ENCODE results near the gene INPP5A.

The INPP5A gene

DNA sequence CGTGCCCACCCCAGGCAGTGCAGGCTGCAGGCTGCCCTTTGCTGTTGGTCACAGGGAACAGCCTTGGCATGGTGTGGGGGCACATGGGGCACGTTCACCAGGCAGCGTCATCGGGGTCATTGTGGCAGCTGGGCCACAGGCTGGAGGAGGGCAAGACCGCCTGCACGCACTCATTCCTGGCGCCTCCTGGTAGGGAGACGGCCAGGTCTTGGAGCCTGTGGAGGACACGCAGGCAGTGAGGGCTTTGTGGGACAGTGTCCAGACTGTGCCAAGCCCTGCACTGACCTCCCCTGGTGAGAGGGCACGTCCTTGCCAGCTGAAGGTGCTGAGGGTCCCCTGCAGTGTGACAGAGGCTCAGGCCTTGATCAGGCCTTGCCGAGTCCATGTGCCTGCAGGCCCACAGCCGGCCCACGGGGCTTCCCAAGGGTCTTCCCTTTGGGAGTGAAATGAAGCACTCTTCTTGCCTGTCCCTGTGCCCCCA is 171.9 kb downstream of the INPP5A start:
- H3K36me3 ChIP-seq (replicated peaks; ENCODE audit: insufficient read depth, low read length), result no peaks in the 10 kb centered on the region
- H4K20me1 ChIP-seq (ENCODE audit: insufficient read depth, low read length), result no peaks in the 10 kb centered on the region
- no peaks in the 10 kb centered on the region for H3F3A ChIP-seq (ENCODE audit: insufficient read depth, low read length)
- H3K27me3 ChIP-seq (replicated peaks; ENCODE audit: insufficient read depth, low read length), result no peaks in the 10 kb centered on the region
- H3K79me2 ChIP-seq (ENCODE audit: low read length), result no peaks in the 10 kb centered on the region
- no peak overlapping the region for H3K27ac ChIP-seq (ENCODE audit: low read length)
- no peak overlapping the region for H3K4me3 ChIP-seq (ENCODE audit: low read length)
- no peaks in the 10 kb centered on the region for H3K4me1 ChIP-seq (ENCODE audit: low read length)
- no peak overlapping the region for H3K4me2 ChIP-seq (ENCODE audit: low read depth, low read length)
- H3K9me3 ChIP-seq (replicated peaks; ENCODE audit: insufficient read depth, low read length), result no peaks in the 10 kb centered on the region
- no peak for DNase-seq
- no peak overlapping the region for H3K9ac ChIP-seq (ENCODE audit: low read length)
- no peak overlapping the region for H2AFZ ChIP-seq (ENCODE audit: low read length)
- TF ChIP-seq EZH2phosphoT487 (IDR thresholded peaks at IDR 0.05; ENCODE audit: low read length) (no peak), EZH2 (optimal IDR thresholded peaks at IDR 0.05; ENCODE audit: low read depth, low read length) (no peak)
- TF ChIP-seq, protein P1, sequence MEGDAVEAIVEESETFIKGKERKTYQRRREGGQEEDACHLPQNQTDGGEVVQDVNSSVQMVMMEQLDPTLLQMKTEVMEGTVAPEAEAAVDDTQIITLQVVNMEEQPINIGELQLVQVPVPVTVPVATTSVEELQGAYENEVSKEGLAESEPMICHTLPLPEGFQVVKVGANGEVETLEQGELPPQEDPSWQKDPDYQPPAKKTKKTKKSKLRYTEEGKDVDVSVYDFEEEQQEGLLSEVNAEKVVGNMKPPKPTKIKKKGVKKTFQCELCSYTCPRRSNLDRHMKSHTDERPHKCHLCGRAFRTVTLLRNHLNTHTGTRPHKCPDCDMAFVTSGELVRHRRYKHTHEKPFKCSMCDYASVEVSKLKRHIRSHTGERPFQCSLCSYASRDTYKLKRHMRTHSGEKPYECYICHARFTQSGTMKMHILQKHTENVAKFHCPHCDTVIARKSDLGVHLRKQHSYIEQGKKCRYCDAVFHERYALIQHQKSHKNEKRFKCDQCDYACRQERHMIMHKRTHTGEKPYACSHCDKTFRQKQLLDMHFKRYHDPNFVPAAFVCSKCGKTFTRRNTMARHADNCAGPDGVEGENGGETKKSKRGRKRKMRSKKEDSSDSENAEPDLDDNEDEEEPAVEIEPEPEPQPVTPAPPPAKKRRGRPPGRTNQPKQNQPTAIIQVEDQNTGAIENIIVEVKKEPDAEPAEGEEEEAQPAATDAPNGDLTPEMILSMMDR (IDR thresholded peaks at IDR 0.05; ENCODE audit: low read length), result no peak
- no peaks in the 10 kb centered on the region for H3K9me2 ChIP-seq (replicated peaks; ENCODE audit: insufficient read depth, low read length)

GRCh38 chr10:132710036-132710686 is 172.6 kb downstream of the INPP5A start:
- H3K4me1 ChIP-seq (ENCODE audit: low read length), result no peaks in the 10 kb centered on the region
- no peaks in the 10 kb centered on the region for H3K27me3 ChIP-seq (replicated peaks; ENCODE audit: insufficient read depth, low read length)
- H3K4me2 ChIP-seq (ENCODE audit: low read depth, low read length), result no peak overlapping the region
- H3K36me3 ChIP-seq (replicated peaks; ENCODE audit: insufficient read depth, low read length), result no peaks in the 10 kb centered on the region
- H3K9me2 ChIP-seq (replicated peaks; ENCODE audit: insufficient read depth, low read length), result no peaks in the 10 kb centered on the region
- H3K9me3 ChIP-seq (replicated peaks; ENCODE audit: insufficient read depth, low read length), result no peaks in the 10 kb centered on the region
- H2AFZ ChIP-seq (ENCODE audit: low read length), result no peak overlapping the region
- DNase-seq, result no peak
- no peak overlapping the region for H3K27ac ChIP-seq (ENCODE audit: low read length)
- no peak overlapping the region for H3K9ac ChIP-seq (ENCODE audit: low read length)
- H4K20me1 ChIP-seq (ENCODE audit: insufficient read depth, low read length), result no peaks in the 10 kb centered on the region
- H3K4me3 ChIP-seq (ENCODE audit: low read length), result no peak overlapping the region
- H3F3A ChIP-seq (ENCODE audit: insufficient read depth, low read length), result no peaks in the 10 kb centered on the region
- no peak for TF ChIP-seq EZH2phosphoT487 (IDR thresholded peaks at IDR 0.05; ENCODE audit: low read length)
- TF ChIP-seq, protein P1 (IDR thresholded peaks at IDR 0.05; ENCODE audit: low read length), result no peak
- no peaks in the 10 kb centered on the region for H3K79me2 ChIP-seq (ENCODE audit: low read length)

DNA sequence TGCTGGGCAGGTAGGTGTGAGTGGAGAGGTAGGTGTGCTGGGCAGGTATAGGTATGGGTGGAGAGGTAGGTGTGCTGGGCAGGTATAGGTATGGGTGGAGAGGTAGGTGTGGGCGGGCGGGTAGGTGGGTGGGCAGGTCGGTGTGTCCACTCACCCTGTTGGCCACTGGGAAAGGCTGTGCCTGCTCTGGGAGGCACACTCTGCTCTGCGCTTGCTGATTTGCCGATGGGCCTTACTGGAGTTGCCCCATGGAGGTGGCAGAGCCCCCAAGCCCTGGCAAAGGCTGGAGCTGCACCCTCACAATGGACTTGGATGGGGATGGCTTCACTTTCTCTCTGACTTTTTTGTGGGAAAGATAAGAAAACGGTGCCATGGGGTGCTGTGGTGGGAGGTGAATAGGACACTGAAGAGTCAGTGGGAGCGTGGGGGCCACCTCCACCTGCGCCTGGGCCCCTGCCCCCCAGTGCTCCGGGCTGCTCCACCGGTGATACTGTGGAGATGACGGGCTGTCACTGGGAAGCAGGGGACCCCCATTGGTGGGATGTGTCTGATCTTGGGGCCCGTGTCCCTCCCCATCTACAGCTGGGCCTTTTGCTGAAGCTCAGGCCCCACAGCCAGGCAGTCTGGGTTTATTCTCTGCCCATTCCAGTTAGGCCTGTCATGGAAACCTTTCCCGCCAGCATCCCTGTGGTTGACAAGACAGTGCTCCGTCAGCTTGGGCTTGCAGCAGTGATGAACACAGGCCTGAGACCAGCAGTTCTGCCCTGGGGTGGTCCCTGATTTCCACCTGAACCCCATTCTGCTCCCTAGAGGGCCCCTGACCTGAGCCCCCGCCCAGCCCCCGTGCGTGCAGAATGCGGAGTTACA is 173.4 kb downstream of the INPP5A start:
- Histone ChIP-seq H4K20me1 (ENCODE audit: insufficient read depth, low read length) (no peaks in the 10 kb centered on the region), H3K4me1 (ENCODE audit: low read length) (no peaks in the 10 kb centered on the region), H3K36me3 (replicated peaks; ENCODE audit: insufficient read depth, low read length) (no peaks in the 10 kb centered on the region), H3K79me2 (ENCODE audit: low read length) (no peaks in the 10 kb centered on the region), H3K4me2 (ENCODE audit: low read depth, low read length) (no peak overlapping the region), H3K9me2 (replicated peaks; ENCODE audit: insufficient read depth, low read length) (no peaks in the 10 kb centered on the region), H3K4me3 (ENCODE audit: low read length) (no peak overlapping the region), H2AFZ (ENCODE audit: low read length) (no peak overlapping the region), H3F3A (ENCODE audit: insufficient read depth, low read length) (no peaks in the 10 kb centered on the region), H3K9me3 (replicated peaks; ENCODE audit: insufficient read depth, low read length) (no peaks in the 10 kb centered on the region), H3K27ac (ENCODE audit: low read length) (no peak overlapping the region), H3K27me3 (replicated peaks; ENCODE audit: insufficient read depth, low read length) (no peaks in the 10 kb centered on the region), H3K9ac (ENCODE audit: low read length) (no peak overlapping the region)
- TF ChIP-seq, protein P1 (IDR thresholded peaks at IDR 0.05; ENCODE audit: low read length), result no peak
- TF ChIP-seq EZH2 (optimal IDR thresholded peaks at IDR 0.05; ENCODE audit: low read depth, low read length), result no peak
- TF ChIP-seq EZH2phosphoT487 (IDR thresholded peaks at IDR 0.05; ENCODE audit: low read length), result no peak
- DNase-seq, result no peak
